MCF 10A (cell line): ENCODE measurements around the gene CACNA1S. TPM values are rescaled to one million over a fixed set of nuclear protein-coding genes. Genes with fewer than 3 reads are reported as not detected.

Source experiments
- Bru-seq: library from RNA; stranded (reverse); fragments of 400-500 nt; gene quantifications from one replicate; lab custom pipeline; 2021; lab: Mats Ljungman, UMichigan
- BruChase-seq, 2 experiments: library from RNA; stranded (reverse); fragments of 400-500 nt; gene quantifications; one replicate each; lab custom pipeline; 2021; lab: Mats Ljungman, UMichigan
- BruUV-seq: library from RNA; stranded (reverse); fragments of 400-500 nt; replicated peaks from 2 replicates; lab custom pipeline; 2021; lab: Mats Ljungman, UMichigan
- CTCF ChIA-PET: fragments of 300-600 bp; sonication (Branson Sonifier 250); formaldehyde crosslinking; extraction: SDS; loops from one replicate; lab custom pipeline; 2021; ENCODE audit warnings: antibody characterized with exemption, inconsistent platforms; lab: Yijun Ruan, JAX
- POLR2A ChIA-PET: fragments of 300-600, 350-650 bp; sonication (Branson Sonifier 250); formaldehyde crosslinking; extraction: SDS; loops from one replicate; lab custom pipeline; 2020; ENCODE audit warnings: antibody characterized with exemption, inconsistent platforms; lab: Yijun Ruan, JAX
- DNase-seq: peaks from one replicate; pipeline ENCODE4 v3.0.0-alpha.2; 2018; ENCODE audit not compliant: unreplicated experiment
- H3K27ac Mint-ChIP-seq: one replicate; pipeline ENCODE4 v1.8.0; 2022; ENCODE audit warnings: mild to moderate bottlenecking, low read depth, mixed read lengths; ENCODE audit not compliant: unreplicated experiment
- H3K27me3 Mint-ChIP-seq: one replicate; pipeline ENCODE4 v1.8.0; 2022; ENCODE audit warnings: mixed read lengths; ENCODE audit not compliant: insufficient read depth, unreplicated experiment
- H3K36me3 Mint-ChIP-seq: one replicate; pipeline ENCODE4 v1.8.0; 2022; ENCODE audit warnings: mild to moderate bottlenecking, moderate library complexity, mixed read lengths; ENCODE audit not compliant: insufficient read depth, unreplicated experiment
- H3K4me1 Mint-ChIP-seq: one replicate; pipeline ENCODE4 v1.8.0; 2022; ENCODE audit warnings: mixed read lengths; ENCODE audit not compliant: insufficient read depth, unreplicated experiment
- H3K4me3 Mint-ChIP-seq: one replicate; pipeline ENCODE4 v1.8.0; 2022; ENCODE audit warnings: mild to moderate bottlenecking, moderate library complexity, mixed read lengths; ENCODE audit not compliant: unreplicated experiment
- H3K9me3 Mint-ChIP-seq: one replicate; pipeline ENCODE4 v1.8.0; 2022; ENCODE audit warnings: mixed read lengths; ENCODE audit not compliant: unreplicated experiment
- intact Hi-C: fragments of 100-400 bp; cut with micrococcal nuclease; formaldehyde crosslinking; loops from 2 replicates; pipeline ENCODE4 v1.14.1; 2022
- long read RNA-seq: library from polyadenylated mRNA; stranded (forward); transcript quantifications from one replicate; pipeline ENCODE4 v2.0.0, GENCODE V29; 2022
- total RNA-seq: library from RNA; stranded (reverse); gene quantifications from 2 replicates; pipeline ENCODE4 v1.2.3, GENCODE V29; 2022
- TF ChIP-seq, protein P1 (sequence below): fragments of 200-600 bp; IDR thresholded peaks from one replicate; pipeline ENCODE4 v1.8.0; 2022; ENCODE audit warnings: antibody characterized with exemption, mild to moderate bottlenecking; ENCODE audit not compliant: unreplicated experiment

The CACNA1S gene
- not detected in 2 replicates for total RNA-seq
- percentile 3 among the genes with signal in this experiment for Bru-seq, nascent RNA
- BruChase-seq, experiment 1, labeled RNA remaining after a 6-hour chase: not detected
- percentile 4 among the genes with signal in this experiment for BruChase-seq, experiment 2, labeled RNA remaining after a 2-hour chase
- long read RNA-seq: 0 reads

DNA sequence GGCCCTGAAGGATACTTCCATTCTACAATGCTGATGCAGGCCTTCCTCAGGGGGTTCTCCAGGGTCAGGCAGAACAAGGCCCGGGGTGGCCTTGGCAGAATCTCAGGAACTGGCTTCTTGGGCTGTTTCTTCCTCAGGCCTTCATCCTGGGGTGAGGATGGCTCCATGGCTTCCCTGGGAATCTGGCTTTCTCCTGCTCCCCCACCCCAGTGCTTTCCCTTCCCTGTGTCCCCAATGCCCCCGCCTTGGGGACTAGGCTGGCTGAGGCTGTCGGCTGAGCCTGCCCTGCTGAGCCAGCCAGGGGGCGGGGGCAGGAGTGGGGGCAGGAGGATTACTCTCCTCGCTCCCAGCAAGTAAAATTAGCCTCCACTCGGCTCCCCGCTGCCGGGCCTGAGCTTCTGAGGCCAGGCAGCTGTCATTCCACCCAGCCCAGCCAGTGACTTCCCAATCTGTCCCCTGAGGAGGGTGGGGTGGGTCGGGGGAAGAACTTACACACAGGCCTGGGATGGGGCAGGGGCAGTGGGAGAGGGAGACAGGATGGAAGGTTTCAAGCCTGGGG, at the start of gene CACNA1S:
TSS of gene CACNA1S (minus strand) at position 254 of the 559 bp plus-strand sequence. CDS start at position 167, 87 bp downstream.
- Mint-ChIP-seq H3K36me3 (no peaks in the 10 kb centered on the region), H3K27me3 (no peaks in the 10 kb centered on the region), H3K4me3 (no peak within 1 kb of the TSS), H3K4me1 (no peaks in the 10 kb centered on the region), H3K27ac (no peak within 1 kb of the TSS), H3K9me3 (no peaks in the 10 kb centered on the region)
- ChIA-PET CTCF (interaction anchor here (0.5 to 5.3 kb wide), 12 partner anchors 10 to 554 kb away, joined by 3 to 92 read pairs (median 10); partner anchors contain the start of gene IGFN1), POLR2A (interaction anchor here (1.0 kb wide), 1 partner anchor 11 kb away, joined by 3 read pairs; no protein-coding TSS in a partner anchor)
- no peak for DNase-seq
- TF ChIP-seq, protein P1, sequence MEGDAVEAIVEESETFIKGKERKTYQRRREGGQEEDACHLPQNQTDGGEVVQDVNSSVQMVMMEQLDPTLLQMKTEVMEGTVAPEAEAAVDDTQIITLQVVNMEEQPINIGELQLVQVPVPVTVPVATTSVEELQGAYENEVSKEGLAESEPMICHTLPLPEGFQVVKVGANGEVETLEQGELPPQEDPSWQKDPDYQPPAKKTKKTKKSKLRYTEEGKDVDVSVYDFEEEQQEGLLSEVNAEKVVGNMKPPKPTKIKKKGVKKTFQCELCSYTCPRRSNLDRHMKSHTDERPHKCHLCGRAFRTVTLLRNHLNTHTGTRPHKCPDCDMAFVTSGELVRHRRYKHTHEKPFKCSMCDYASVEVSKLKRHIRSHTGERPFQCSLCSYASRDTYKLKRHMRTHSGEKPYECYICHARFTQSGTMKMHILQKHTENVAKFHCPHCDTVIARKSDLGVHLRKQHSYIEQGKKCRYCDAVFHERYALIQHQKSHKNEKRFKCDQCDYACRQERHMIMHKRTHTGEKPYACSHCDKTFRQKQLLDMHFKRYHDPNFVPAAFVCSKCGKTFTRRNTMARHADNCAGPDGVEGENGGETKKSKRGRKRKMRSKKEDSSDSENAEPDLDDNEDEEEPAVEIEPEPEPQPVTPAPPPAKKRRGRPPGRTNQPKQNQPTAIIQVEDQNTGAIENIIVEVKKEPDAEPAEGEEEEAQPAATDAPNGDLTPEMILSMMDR: no peak
- intact Hi-C loops: loop anchor here (5.0 to 10.0 kb wide), 2 partner anchors 35 to 217 kb away; partner anchors contain the start of gene INAVA
- no TSS peak for BruUV-seq

DNA sequence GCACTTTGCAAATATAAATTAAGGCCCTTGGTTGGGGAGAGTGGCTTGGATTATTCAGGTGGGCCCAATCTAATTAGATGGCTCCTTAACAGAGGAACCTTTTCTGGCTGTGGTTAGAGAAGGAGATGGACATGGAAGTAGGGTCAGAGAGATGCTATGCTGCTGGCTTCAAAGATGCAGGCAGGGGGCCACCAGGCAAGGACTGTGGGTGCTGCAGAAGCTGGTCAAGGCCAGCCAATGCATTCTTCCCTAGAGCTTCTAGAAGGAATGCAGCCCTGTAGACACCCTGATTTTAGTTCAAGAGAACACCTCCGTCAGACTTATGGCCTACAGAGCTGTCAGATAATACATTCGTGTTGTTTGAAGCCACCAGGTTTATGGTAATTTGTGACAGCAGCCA, 45.7 kb upstream of the CACNA1S start:
- BruUV-seq: no TSS peak
- Mint-ChIP-seq H3K36me3 (no peaks in the 10 kb centered on the region), H3K4me1 (peaks cover 5% of the 10 kb centered on the region)

GRCh38 chr1:201156819-201157218, 44.6 kb upstream of the CACNA1S start:
- ChIA-PET CTCF (interaction anchor here (0.7 to 1.7 kb wide), 6 partner anchors 8 to 65 kb away, joined by 3 to 7 read pairs (median 3); no protein-coding TSS in a partner anchor), POLR2A (interaction anchor here (0.7 to 3.8 kb wide), 3 partner anchors 10 to 20 kb away, joined by 5 to 40 read pairs (median 8); no protein-coding TSS in a partner anchor)
- Mint-ChIP-seq H3K4me3 (no peak overlapping the region), H3K27ac (no peak overlapping the region), H3K36me3 (peaks cover 7% of the 10 kb centered on the region), H3K27me3 (peaks cover 12% of the 10 kb centered on the region), H3K4me1 (peaks cover 5% of the 10 kb centered on the region), H3K9me3 (no peaks in the 10 kb centered on the region)
- intact Hi-C loops: no loop called here
- TF ChIP-seq, protein P1: no peak
- no peak for DNase-seq
- BruUV-seq: no TSS peak

More for the DNA sequence above, 45.7 kb upstream of the CACNA1S start:
- Mint-ChIP-seq H3K4me3 (no peak overlapping the region), H3K27me3 (peaks cover 12% of the 10 kb centered on the region), H3K9me3 (no peaks in the 10 kb centered on the region), H3K27ac (no peak overlapping the region)
- ChIA-PET CTCF (interaction anchor here (0.7 to 2.6 kb wide), 4 partner anchors 9 to 65 kb away, joined by 3 to 39 read pairs (median 5); no protein-coding TSS in a partner anchor), POLR2A (interaction anchor here (0.6 to 2.8 kb wide), 6 partner anchors 12 to 356 kb away, joined by 3 to 16 read pairs (median 3); no protein-coding TSS in a partner anchor)
- DNase-seq: no peak
- intact Hi-C loops: no loop called here
- TF ChIP-seq, protein P1: no peak

DNA sequence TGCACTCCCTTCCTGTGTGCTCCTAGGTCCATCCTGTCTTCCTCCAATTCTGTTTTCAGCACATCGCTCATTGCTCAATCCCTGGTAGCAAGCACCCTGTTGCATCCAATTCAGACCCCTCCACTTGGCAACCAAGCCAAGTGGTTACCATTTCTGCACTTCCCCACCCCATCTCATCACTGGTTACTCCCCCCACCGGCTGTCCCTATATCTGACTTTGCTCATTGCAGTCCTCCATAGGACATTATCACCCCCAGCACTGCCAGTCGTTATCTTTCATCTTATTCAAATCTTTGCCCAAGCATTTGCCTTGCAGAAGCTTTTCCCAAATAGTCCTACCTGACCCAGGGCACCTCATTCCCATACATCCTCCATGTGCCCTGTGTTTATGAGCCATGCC, 44.1 kb upstream of the CACNA1S start:
- Mint-ChIP-seq H3K9me3 (no peaks in the 10 kb centered on the region), H3K27ac (no peak overlapping the region), H3K4me1 (peaks cover 5% of the 10 kb centered on the region), H3K4me3 (no peak overlapping the region), H3K36me3 (peaks cover 8% of the 10 kb centered on the region), H3K27me3 (peaks cover 12% of the 10 kb centered on the region)
- CTCF ChIA-PET: interaction anchor here (0.6 to 1.7 kb wide), 6 partner anchors 13 to 204 kb away, joined by 3 to 7 read pairs (median 4); no protein-coding TSS in a partner anchor
- intact Hi-C loops: no loop called here
- BruUV-seq: no TSS peak
- no peak for DNase-seq
- TF ChIP-seq, protein P1: no peak
- POLR2A ChIA-PET: interaction anchor here (0.7 to 3.8 kb wide), 3 partner anchors 10 to 20 kb away, joined by 5 to 40 read pairs (median 8); no protein-coding TSS in a partner anchor
